HG02571 (cell line): Measurements from ENCODE around the gene CRACDL.
"Not testable (repeated sequence)": the region's sequence is repeated elsewhere in the genome, so short reads cannot be mapped to it uniquely, and the experiment has no call there.

Experiments
- ATAC-seq: cut with Tn5 transposase; IDR thresholded peaks from one replicate; pipeline ENCODE4 v1.9.1; 2021; ENCODE audit warnings: mild to moderate bottlenecking, moderate library complexity; ENCODE audit not compliant: unreplicated experiment

Gene CRACDL

DNA sequence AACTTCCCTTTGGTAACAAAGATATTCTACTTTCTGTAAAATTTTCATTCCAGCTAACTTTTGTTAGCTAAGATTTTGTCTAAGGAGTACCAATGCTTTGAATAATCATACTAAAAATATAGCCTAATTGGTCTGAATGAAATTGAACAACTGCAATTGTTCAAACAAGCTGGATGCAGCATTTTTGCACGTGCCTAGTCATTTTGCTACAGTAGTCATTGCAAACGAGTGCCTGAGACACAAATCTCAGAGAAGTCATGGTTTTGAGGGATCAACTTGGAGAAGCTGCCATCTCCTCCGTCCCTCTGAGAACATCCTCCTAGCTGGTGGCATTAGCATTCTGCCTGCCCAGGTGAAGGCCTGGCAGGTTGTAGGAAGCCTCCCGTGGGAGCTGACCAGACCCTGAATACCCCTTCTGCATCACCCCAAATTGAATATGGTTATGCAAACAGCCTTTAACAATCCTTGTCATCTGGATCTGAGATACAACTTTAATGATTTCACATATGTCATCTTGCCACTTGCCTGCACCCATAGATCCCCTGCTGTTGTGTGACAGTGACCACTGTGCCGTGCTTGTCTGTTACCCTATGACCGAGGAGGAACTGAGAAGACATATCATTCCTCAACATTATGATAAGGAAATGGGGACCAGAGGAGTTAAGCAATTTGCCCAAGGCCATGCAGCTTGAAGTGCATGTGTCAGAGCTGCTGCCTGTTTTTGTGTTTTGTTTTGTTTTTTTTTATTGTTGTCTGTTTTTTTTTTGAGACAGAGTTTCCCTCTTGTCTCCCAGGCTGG is 176.0 kb downstream of the CRACDL start:
- ATAC-seq: no peak

DNA sequence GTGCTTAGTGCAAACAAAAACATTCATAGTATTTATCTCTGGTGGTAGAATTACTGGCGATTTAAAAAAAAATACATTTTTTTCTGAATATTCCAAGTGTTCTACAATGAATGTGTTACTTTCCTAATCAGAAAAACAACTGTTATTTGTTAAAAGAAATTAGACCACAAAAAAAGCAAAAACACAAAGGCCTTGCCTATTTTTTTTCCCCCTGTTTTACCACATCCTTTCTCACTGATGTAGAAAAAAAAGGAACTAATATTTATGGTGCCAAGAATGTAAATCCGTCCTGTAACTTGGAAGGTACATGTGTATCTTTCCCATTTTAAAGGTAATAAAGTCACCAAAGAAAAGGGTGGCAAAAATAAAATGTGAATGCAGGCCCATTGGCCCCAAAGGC is 176.7 kb downstream of the CRACDL start:
- ATAC-seq: no peak

DNA sequence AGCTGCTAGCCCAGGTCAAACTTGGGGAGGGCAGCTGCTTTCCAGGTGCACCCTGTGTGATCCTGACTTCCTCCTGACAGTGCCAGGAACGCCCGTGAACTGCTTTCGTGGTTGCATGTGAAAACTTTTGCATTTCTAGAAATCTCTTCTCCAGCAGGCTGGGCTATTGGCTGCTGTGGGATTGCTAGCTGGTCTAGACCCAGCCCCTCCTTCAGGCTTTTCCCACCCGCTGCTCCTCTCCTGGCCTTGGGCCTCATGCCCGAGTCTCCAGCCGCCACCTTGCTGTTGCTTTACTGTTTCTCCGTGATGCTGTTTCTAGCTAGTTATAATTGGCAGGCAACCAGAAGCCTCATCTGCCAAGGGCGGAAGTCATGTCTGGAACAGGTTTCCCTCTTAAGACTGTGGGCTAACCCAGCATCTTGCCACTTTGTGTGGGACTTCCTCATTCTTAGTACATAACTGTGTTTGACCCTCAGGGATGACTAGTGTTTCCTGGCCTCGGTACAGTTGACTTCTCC is 178.1 kb downstream of the CRACDL start:
- no peak for ATAC-seq

DNA sequence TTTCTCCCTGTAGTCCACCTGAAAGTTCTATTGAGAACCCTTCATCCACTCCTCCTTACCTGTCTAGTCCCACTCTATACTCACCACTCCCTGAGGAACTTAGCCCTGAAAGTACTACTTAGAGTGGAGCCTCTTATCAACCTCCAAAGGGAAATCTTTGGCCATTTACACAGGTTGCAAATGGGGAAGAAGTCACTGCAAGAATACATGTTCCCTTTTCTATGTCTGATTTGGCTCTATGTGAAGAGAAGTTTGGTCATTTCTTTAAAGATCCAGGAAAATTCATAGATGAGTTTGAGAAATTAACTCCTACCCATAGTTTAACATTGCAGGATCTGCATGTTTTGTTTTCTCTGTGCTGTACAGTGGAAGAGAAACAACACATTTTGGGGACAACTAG is 182.2 kb downstream of the CRACDL start:
- no peak for ATAC-seq

DNA sequence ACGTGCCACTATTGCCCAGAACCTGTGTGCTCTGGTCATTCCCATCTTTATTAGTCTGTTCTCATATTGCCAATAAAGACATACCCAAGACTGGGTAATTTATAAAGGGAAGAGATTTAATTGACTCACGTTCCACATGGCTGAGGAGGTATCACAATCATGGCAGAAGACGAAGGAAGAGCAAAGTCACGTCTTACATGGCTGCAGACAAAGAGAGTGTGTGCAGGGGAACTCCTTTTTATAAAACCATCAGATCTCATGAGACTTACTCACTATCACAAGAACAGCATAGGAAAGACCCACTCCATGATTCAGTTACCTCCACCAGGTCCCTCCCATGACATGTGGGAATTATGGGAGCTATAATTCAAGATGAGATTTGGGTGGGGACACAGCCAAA is 183.3 kb downstream of the CRACDL start:
- not testable (repeated sequence) for ATAC-seq

DNA sequence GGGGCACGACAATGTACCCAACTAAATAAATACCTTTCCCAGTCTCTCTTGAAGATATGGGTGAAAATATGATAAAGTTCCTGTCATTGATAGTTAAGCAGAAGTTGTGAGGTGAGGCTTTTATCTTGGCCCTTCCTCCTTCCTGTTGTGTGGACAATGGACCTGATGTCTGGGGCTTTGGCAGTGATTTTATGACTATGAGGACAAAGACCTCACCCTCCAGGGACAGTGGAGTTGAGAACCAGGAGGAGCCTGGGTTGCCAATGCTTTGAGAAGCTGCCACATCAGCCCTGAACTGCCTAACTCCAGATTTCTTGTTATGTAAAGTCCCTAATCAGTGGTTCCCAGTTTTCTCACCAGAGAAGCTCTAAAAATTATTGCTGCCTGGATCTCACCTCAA is 184.3 kb downstream of the CRACDL start:
- no peak for ATAC-seq

DNA sequence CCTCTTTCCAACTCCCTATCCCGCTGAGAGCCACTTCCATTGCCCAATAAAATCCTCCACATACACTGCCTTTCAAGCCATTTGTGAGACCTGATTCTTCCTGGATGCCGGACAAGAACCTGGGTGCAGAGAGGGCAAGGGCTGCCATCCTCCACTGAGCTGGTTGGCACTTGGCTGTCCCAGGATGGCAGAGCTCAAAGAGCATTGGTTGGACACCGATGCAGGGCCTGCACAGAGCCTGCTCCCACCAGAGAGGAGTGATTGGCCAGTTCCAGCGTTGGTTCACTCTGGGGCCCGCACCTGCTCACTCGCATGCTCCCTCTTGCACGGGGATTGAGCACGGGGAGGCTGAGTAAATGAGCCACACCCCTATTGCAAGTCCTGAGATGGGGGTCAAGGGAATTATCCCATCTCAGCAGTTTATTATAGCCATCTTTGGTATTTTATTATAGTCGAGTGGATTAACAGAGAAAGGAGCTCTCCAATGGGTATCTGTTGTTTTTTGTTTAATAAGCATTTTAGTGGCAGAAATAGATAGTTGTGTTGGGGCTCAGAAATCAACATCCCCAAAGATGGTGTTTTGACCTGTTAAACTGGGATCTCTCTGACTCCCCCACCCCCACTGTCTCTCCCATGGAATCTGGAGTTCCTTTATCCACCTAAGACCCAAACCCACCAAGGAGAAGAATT is 185.3 kb downstream of the CRACDL start:
- no peak for ATAC-seq

DNA sequence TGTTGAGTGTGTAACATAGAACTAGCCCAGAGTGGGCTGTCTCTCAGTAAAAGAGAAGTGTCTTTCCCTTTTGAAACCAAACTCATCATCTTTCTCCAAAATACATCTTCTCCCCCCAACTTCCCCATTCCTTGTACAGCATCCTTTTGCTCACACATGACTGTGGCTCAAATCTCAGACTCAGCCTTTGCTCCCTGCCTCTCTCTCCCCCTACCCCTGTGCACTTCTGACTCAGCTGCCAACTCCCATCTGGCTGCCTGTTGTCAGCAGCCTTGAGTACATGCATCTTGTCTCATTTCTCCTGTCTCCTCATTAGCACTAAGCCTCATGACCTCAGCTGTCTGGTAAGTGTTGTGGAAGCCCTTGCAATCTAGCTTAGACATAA is 187.0 kb downstream of the CRACDL start:
- no peak for ATAC-seq

DNA sequence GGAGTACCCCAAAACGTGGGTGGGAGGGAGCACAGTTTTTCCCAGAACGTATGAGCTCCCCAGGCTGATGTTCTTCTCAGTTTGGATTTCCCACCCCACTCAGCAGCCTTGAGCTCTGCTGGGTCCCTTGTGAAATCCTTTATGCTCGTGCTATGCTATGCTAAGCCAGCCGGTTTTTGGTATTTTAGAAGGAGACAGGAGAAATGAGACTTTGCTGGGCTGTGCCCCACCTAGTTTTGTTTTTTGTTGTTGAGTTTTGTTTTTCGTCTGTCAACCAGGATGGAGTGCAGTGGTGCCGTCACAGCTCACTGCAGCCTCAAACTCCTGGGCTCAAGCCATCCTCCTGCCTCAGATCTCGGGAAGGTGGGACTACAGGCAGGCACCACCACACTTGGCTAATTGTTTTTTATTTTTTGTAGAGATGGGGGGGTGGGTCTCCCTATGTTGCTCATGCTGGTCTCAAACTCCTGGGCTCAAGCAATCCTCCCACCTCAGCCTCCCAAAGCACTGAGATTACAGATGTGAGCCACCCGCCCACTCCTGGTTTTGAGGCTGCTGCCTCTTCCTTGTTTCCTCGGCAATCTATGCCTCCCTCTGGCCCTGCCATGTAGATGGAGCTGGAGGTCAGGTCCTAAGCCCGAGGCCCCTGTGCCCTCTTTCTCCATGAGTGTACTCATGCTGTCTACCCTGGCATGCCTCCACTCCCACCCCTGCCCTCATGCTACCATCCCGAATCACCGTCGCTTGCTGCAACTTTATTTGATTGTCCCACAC is 187.5 kb downstream of the CRACDL start:
- no peak for ATAC-seq

DNA sequence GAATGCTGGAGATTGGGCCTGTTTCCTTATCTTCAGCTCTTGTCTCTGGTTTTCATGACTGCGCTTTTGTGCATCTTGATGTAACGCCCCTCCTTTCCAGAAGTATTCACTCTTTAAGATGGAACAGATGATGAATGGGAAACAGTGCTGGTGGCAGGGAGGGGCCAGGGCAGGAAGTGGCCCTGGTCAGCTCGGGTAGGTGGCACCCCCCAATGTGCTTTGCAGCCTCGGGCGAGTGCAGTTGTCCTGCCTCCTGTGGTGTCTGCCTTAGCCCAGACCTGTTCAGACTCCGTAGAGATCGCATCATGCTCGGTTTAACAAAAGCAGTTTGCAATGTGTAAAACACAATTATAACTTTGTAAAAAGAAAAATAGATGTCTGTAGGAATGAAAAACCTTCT is 188.1 kb downstream of the CRACDL start:
- ATAC-seq: no peak

DNA sequence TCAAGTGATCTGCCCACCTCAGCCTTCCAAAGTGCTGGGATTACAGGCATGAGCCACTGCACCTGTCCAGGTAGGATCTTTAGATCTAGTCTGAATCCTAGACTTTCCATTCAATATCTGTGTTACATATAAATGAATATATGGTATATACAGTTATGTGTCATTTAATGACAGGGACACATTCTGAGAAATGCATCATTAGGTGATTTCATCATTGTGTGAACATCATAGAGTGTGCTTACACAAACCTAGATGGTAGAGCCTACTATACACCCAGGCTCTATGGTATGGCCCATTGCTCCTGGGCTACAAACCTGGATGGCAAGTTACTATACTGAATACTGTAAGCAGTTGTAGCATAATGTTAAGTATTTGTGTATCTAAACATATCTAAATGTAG is 189.6 kb downstream of the CRACDL start:
- no peak for ATAC-seq

DNA sequence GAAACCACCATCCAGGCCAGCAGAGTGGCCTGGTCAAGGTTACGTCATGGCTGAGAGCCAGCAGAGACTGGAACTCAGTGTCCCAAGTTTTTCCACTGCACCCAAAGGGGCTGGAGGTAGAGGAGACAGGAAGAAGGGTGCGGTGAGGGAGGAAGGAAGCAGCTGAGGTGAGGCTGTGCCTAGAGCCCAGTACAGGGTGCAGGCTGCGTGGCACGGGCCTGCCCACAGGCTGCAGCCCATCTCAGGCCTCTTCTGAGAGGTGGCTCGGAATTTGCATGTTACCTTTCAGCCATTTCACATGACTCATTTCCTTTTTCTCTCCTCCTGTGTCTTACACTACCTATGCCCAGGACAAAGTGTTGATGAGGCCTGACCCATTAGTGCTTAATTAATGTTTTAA is 191.4 kb downstream of the CRACDL start:
- ATAC-seq: no peak
